Subcutaneous adipose tissue (tissue), 4 donors: ENCODE results near the gene SHISA9. TPM values are rescaled to one million over a fixed set of nuclear protein-coding genes. Genes with fewer than 3 reads are reported as not detected.

Experiments
- CTCF ChIP-seq: fragments of 450-650 bp; IDR thresholded peaks from one replicate; pipeline ENCODE4 v1.5.1; 2016; ENCODE audit warnings: low read depth, mild to moderate bottlenecking, control low read depth, antibody characterized with exemption, moderate library complexity
- total RNA-seq, 4 donors: library from RNA; depleted of rRNA; stranded (reverse); fragments of >200 nt; gene quantifications; one replicate each; pipeline ENCODE4 v1.1.0, GENCODE V29; 2016

SHISA9 gene
- total RNA-seq, 4 donors from 2014 or later, result under 0.01 to 0.19 (median 0.17) TPM; not detected in 1

- no peak for TF ChIP-seq CTCF
Observed at GRCh38 chr16:13084331-13084730, 182.9 kb downstream of the SHISA9 start.

- TF ChIP-seq CTCF, result no peak
Observed at GRCh38 chr16:13093661-13094060, 192.3 kb downstream of the SHISA9 start.

GRCh38 chr16:13095061-13095460, 193.7 kb downstream of the SHISA9 start:
- TF ChIP-seq CTCF, result no peak

GRCh38 chr16:13098536-13098935, 197.1 kb downstream of the SHISA9 start:
- no peak for TF ChIP-seq CTCF

- TF ChIP-seq CTCF, result no peak
Observed at GRCh38 chr16:13099822-13100221, 198.4 kb downstream of the SHISA9 start.

GRCh38 chr16:13100970-13101369, 199.6 kb downstream of the SHISA9 start:
- no peak for TF ChIP-seq CTCF

GRCh38 chr16:13101828-13102227, 200.4 kb downstream of the SHISA9 start:
- TF ChIP-seq CTCF, result no peak
